Caco-2 (cell line): Measurements from ENCODE around the gene H2BK1. TPM values are rescaled to one million over a fixed set of nuclear protein-coding genes. Genes with fewer than 3 reads are reported as not detected.
A peak's percentile ranks its signal among the peaks of the same experiment; 100 is the strongest.

Source experiments
- BruUV-seq: library from RNA; stranded (reverse); fragments of 400-500 nt; replicated peaks from 2 replicates; lab custom pipeline; 2021; lab: Mats Ljungman, UMichigan
- CTCF ChIA-PET: fragments of 300-600 bp; sonication (Branson Sonifier 250); formaldehyde crosslinking; loops from one replicate; lab custom pipeline; 2022; ENCODE audit warnings: antibody characterized with exemption; lab: Charles Lee
- POLR2A ChIA-PET: fragments of 300-600 bp; sonication (Branson Sonifier 250); formaldehyde crosslinking; loops from one replicate; lab custom pipeline; 2022; ENCODE audit warnings: antibody characterized with exemption; lab: Charles Lee
- DNase-seq, 2 experiments: peaks; one replicate each; pipeline versions ENCODE4 v3.0.0 to v3.0.0-alpha.2; 2020 to 2022
- H3K27me3 ChIP-seq: replicated peaks from 2 replicates; pipeline ENCODE4 v1.6.0; 2011; ENCODE audit warnings: low read length; ENCODE audit not compliant: control insufficient read depth, insufficient read depth
- H3K36me3 ChIP-seq: 2 replicates; pipeline ENCODE4 v1.5.1; 2011; ENCODE audit warnings: low read length; ENCODE audit not compliant: control insufficient read depth, insufficient read depth
- H3K4me1 ChIP-seq: fragments of 250-450 bp; sonication (Bioruptor Pico); 2 replicates; pipeline ENCODE4 v1.5.1; 2020; ENCODE audit warnings: mild to moderate bottlenecking
- H3K4me3 ChIP-seq: 2 replicates; pipeline ENCODE4 v1.5.1; 2011; ENCODE audit warnings: low read depth, mild to moderate bottlenecking, control low read depth, low read length
- H3K9me3 ChIP-seq: fragments of 250-450 bp; sonication (Bioruptor Pico); 2 replicates; pipeline ENCODE4 v1.5.1; 2020; ENCODE audit warnings: mild to moderate bottlenecking, moderate library complexity
- H3K27ac Mint-ChIP-seq: one replicate; pipeline ENCODE4 v1.8.0; 2022; ENCODE audit warnings: mixed read lengths; ENCODE audit not compliant: unreplicated experiment
- H3K27me3 Mint-ChIP-seq: one replicate; pipeline ENCODE4 v1.8.0; 2022; ENCODE audit warnings: mixed read lengths; ENCODE audit not compliant: insufficient read depth, unreplicated experiment
- H3K36me3 Mint-ChIP-seq: one replicate; pipeline ENCODE4 v1.8.0; 2022; ENCODE audit warnings: mild to moderate bottlenecking, mixed read lengths; ENCODE audit not compliant: insufficient read depth, unreplicated experiment
- H3K4me1 Mint-ChIP-seq: one replicate; pipeline ENCODE4 v1.8.0; 2022; ENCODE audit warnings: low read depth, mixed read lengths; ENCODE audit not compliant: unreplicated experiment
- H3K4me3 Mint-ChIP-seq: one replicate; pipeline ENCODE4 v1.8.0; 2022; ENCODE audit warnings: mild to moderate bottlenecking, moderate library complexity, mixed read lengths; ENCODE audit not compliant: unreplicated experiment
- H3K9me3 Mint-ChIP-seq: one replicate; pipeline ENCODE4 v1.8.0; 2022; ENCODE audit warnings: mixed read lengths; ENCODE audit not compliant: unreplicated experiment
- intact Hi-C: fragments of 100-400 bp; cut with micrococcal nuclease; formaldehyde crosslinking; loops from one replicate; pipeline ENCODE4 v1.10.0; 2022; ENCODE audit not compliant: unreplicated experiment
- total RNA-seq: library from RNA; stranded (reverse); gene quantifications from 2 replicates; pipeline ENCODE4 v1.2.3, GENCODE V29; 2022
- TF ChIP-seq, protein P1 (sequence below), 2 experiments: fragments of 200-600 bp in 1 of 2; IDR thresholded peaks; 1 replicate in 1 of 2; 2 replicates in 1 of 2; pipeline versions ENCODE4 v1.5.1 to v1.8.0; 2011 to 2022; ENCODE audit warnings: antibody characterized with exemption in 1 of 2, control low read depth in 1 of 2, inconsistent platforms in 1 of 2, low read depth in 1 of 2, low read length in 1 of 2, mild to moderate bottlenecking in 1 of 2, moderate library complexity in 1 of 2; ENCODE audit not compliant: insufficient read depth in 1 of 2, severe bottlenecking in 1 of 2, unreplicated experiment in 1 of 2

H2BK1 gene
- total RNA-seq, 1 experiment from 2014 or later, result not detected

DNA sequence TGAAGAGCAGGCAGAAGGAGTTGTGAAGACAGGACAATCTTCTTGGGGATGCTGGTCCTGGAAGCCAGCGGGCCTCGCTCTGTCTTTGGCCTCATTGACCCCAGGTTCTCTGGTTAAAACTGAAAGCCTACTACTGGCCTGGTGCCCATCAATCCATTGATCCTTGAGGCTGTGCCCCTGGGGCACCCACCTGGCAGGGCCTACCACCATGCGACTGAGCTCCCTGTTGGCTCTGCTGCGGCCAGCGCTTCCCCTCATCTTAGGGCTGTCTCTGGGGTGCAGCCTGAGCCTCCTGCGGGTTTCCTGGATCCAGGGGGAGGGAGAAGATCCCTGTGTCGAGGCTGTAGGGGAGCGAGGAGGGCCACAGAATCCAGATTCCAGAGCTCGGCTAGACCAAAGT lies 23.5 kb upstream of the H2BK1 start:
- Mint-ChIP-seq H3K4me1 (peaks cover 9% of the 10 kb centered on the region), H3K36me3 (peaks cover 16% of the 10 kb centered on the region), H3K9me3 (no peaks in the 10 kb centered on the region), H3K27ac (peak overlapping the region; percentile 76), H3K27me3 (no peaks in the 10 kb centered on the region), H3K4me3 (peak overlapping the region; percentile 90)
- BruUV-seq, result no TSS peak
- Histone ChIP-seq H3K27me3 (no peaks in the 10 kb centered on the region), H3K4me3 (peak overlapping the region; percentile 93), H3K36me3 (peaks cover 2% of the 10 kb centered on the region; the same call in 1 of the 2 replicates), H3K9me3 (no peaks in the 10 kb centered on the region), H3K4me1 (peaks cover 9% of the 10 kb centered on the region)
- ChIA-PET POLR2A (no interaction called here), CTCF (no interaction called here)
- no peak for DNase-seq
- intact Hi-C loops, result no loop called here
- TF ChIP-seq, protein P1, sequence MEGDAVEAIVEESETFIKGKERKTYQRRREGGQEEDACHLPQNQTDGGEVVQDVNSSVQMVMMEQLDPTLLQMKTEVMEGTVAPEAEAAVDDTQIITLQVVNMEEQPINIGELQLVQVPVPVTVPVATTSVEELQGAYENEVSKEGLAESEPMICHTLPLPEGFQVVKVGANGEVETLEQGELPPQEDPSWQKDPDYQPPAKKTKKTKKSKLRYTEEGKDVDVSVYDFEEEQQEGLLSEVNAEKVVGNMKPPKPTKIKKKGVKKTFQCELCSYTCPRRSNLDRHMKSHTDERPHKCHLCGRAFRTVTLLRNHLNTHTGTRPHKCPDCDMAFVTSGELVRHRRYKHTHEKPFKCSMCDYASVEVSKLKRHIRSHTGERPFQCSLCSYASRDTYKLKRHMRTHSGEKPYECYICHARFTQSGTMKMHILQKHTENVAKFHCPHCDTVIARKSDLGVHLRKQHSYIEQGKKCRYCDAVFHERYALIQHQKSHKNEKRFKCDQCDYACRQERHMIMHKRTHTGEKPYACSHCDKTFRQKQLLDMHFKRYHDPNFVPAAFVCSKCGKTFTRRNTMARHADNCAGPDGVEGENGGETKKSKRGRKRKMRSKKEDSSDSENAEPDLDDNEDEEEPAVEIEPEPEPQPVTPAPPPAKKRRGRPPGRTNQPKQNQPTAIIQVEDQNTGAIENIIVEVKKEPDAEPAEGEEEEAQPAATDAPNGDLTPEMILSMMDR (IDR thresholded peaks at IDR 0.05; ENCODE audit: insufficient read depth in 1 of 2, low read depth in 1 of 2, low read length in 1 of 2, severe bottlenecking in 1 of 2, unreplicated experiment in 1 of 2), result no peak

DNA sequence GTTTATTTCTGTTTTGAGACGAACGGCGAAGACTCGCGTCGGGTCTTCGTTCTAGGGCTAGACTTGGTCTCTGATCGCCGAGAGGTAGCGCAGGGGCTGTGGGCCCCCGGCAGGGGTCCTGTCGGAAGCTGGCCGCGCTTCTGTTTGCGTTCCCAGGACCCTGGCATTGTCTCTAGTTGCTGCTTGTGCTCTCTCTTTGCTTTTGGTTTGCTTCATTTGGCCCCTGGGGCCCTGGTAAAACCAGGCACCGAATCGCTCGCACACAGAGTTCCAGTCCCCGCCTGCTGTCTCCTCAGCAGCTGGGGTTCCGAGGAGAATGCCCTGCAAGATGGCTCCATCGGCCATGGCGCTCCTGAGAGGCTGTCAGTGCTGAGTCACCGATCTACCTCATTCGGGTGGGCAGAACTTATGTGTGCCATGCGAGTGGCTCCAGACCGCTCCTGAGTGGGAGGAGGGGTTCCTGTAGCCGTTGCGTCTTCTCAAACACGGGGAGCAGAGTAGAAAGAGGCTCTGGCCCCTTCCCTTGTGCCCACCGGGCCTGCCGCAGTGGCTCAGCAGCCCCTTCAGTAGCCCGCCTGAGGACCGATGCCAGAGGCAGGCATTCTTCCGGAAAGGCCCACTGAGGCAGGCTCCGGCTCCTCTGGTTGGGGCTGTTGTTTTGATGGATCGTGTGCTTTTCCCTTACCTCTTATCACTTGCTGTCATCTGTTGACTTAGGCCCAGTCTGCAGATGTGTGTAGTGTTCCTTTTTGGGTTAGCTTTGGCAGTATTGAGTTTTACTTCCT lies 22.8 kb upstream of the H2BK1 start:
- Histone ChIP-seq H3K4me3 (peak overlapping the region; percentile 93), H3K36me3 (peaks cover 2% of the 10 kb centered on the region; the same call in 1 of the 2 replicates), H3K4me1 (peaks cover 12% of the 10 kb centered on the region), H3K27me3 (no peaks in the 10 kb centered on the region), H3K9me3 (no peaks in the 10 kb centered on the region)
- Mint-ChIP-seq H3K36me3 (peaks cover 10% of the 10 kb centered on the region), H3K4me1 (peaks cover 9% of the 10 kb centered on the region), H3K27ac (peak overlapping the region; percentile 76), H3K9me3 (no peaks in the 10 kb centered on the region), H3K4me3 (peak overlapping the region; percentile 90), H3K27me3 (no peaks in the 10 kb centered on the region)
- POLR2A ChIA-PET, result interaction anchor here (0.6 to 1.0 kb wide), 3 partner anchors 19 to 113 kb away, joined by 4 to 5 read pairs (median 4); no protein-coding TSS in a partner anchor
- TF ChIP-seq, protein P1 (IDR thresholded peaks at IDR 0.05; ENCODE audit: insufficient read depth in 1 of 2, low read depth in 1 of 2, low read length in 1 of 2, severe bottlenecking in 1 of 2, unreplicated experiment in 1 of 2), result no peak
- no peak for DNase-seq
- CTCF ChIA-PET, result interaction anchor here (0.6 to 1.8 kb wide), 3 partner anchors 9 to 83 kb away, joined by 3 to 5 read pairs (median 4); no protein-coding TSS in a partner anchor
- intact Hi-C loops, result no loop called here
- no TSS peak for BruUV-seq

DNA sequence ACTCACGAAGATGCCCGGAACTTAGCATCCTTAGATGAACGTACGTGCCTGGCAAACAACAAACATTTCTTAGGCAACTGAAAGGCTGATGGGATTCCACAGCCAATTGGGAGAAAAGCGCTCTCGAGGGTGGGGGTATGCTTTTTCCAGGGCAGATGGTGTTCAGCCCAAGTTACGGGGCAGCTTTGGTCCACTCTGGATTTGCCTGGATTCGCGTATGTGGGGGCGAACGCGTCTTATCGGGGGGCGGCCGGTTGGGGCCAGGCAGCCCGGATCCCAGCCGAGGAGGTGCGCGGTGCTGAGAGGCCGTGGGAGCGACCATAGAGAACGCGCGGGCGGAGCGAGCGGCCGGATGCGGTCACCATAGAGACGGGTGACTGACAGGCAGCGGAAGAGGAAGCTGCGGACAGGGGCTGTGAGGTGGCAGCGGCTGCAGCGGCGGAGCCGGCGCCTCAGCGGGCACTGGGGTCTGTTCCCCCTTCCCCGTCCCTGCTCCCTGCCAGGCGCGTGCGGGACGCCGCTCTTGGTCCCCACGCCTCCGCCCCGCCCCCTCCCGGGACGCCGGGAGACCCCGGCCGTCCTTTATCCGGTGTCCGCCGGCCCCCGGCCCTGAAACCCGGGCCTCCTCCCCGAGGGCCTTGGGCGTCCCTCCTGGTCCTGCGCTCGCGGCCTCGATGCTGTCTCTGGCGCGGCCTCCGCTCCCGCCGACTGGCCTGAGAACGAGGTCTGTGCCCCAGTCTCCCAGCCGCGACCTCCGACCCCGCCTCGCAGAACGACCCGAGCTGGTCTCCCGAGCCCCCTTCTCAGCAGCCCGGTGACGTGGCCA lies 22.0 kb upstream of the H2BK1 start, which contains the start of gene CHPF2:
Gene CHPF2, plus strand, starts transcription at position 393 of the 826 bp plus-strand sequence. CDS start 1,529 bp downstream, outside the sequence.
- TF ChIP-seq, protein P1 (IDR thresholded peaks at IDR 0.05; ENCODE audit: insufficient read depth in 1 of 2, low read depth in 1 of 2, low read length in 1 of 2, severe bottlenecking in 1 of 2, unreplicated experiment in 1 of 2), result no peak
- no peaks in the 10 kb centered on the region for H3K27me3 Mint-ChIP-seq
- H3K36me3 Mint-ChIP-seq, result peaks cover 12% of the 10 kb centered on the region
- no TSS peak for BruUV-seq
- H3K27me3 ChIP-seq, result no peaks in the 10 kb centered on the region
- peaks cover 2% of the 10 kb centered on the region; the same call in 1 of the 2 replicates for H3K36me3 ChIP-seq
- ChIA-PET POLR2A (interaction anchor here (0.6 to 1.0 kb wide), 3 partner anchors 20 to 114 kb away, joined by 4 to 5 read pairs (median 4); no protein-coding TSS in a partner anchor), CTCF (interaction anchor here (0.6 to 1.8 kb wide), 3 partner anchors 10 to 83 kb away, joined by 3 to 5 read pairs (median 4); no protein-coding TSS in a partner anchor)
- peaks cover 15% of the 10 kb centered on the region for H3K4me1 ChIP-seq
- DNase-seq, result peak; percentile 88 to 90
- H3K9me3 Mint-ChIP-seq, result no peaks in the 10 kb centered on the region
- peak within 1 kb of the TSS; percentile 93 for H3K4me3 ChIP-seq
- H3K4me3 Mint-ChIP-seq, result peak within 1 kb of the TSS; percentile 90
- no peaks in the 10 kb centered on the region for H3K9me3 ChIP-seq
- intact Hi-C loops, result no loop called here
- peaks cover 9% of the 10 kb centered on the region for H3K4me1 Mint-ChIP-seq
- peak within 1 kb of the TSS; percentile 76 for H3K27ac Mint-ChIP-seq
